Stimulated activated CD8-positive, alpha-beta memory T cell treated with anti-CD3 and anti-CD28 coated beads, Interleukin-12 subunit alpha, Interleukin-12 subunit beta, amount 100 ng/mL, for 24 hours (primary cell): ENCODE results near the gene GRIA3.
"Not testable (repeated sequence)": the region's sequence is repeated elsewhere in the genome, so short reads cannot be mapped to it uniquely, and the experiment has no call there.

Experiments used
- DNase-seq: peaks from one replicate; pipeline ENCODE4 v3.0.0-alpha.2; 2020; ENCODE audit errors: extremely low read depth

The GRIA3 gene

DNA sequence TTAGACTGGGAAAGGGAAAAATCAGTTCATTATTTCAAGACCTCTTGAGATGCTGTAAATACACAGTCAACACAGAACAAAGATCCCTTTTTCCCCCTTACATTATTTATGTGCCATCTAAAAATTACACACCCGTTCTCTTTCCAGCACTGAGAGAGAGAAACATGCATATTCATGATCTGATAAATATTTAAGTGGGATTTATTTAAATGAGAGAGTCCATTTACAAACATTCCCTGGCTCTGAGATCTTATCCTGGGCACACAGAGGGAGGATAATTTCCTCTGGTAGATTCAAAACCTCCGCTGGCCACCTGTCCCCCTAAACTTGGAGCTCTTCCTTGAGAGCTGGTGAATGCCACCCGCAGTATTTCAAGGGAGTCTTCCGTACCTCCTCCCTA is 88.6 kb downstream of the GRIA3 start:
- DNase-seq = no peak

DNA sequence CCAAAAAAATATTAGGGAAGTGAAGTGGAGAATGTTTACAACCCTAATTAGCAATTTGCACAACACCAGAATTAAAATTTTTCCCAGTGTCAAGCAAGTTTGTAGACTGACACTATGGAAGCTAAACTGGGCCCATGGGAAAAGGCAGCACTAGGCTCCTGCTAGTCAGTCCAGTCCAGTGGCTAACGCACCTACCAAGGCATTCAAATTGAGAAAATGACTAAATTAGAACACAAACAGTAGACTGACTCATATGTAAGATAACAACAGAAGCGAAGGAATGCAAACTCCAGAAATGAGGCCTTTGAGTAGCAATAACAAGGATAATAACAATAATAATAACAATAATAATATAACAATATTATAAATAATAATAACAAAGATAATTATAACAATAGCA is 90.7 kb downstream of the GRIA3 start:
- DNase-seq = no peak

DNA sequence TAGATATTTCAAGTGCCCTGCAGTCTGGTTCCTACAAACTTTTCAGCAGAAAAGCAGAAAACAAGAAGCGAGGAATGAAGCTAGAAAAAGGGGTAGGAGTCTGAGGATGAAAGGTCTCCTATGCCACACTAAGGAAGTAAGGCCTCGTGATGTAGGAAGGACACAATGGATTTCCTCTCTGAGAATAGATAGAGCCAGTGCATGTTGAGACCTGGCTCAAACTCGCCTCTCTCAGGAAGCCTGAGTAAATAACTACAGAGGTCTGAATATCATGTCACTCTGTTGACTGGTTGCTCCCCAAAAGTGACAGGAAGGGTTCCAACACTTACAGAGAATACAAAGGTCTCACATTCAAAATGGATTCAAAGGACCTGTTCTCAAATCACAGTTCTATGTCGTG is 93.3 kb downstream of the GRIA3 start:
- DNase-seq = no peak

DNA sequence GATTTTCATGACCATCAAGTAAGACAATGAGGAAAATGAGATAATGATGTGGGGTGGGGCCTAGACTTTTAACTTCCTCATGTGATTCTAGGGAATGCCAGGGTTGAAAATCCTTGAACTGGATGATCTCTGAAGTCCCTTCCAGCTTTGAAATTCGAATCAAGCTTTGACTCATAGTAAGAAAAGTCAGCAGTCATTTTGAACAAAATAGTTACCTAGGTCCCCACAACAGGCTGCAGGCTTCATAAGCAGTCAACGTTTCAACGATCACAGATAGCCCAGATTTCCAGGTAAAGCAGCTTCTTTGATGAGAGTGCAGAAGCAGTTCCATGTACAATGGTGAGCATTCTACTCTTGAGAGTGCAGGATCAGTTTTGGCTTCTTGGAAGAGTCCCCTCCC is 93.7 kb downstream of the GRIA3 start:
- no peak for DNase-seq

DNA sequence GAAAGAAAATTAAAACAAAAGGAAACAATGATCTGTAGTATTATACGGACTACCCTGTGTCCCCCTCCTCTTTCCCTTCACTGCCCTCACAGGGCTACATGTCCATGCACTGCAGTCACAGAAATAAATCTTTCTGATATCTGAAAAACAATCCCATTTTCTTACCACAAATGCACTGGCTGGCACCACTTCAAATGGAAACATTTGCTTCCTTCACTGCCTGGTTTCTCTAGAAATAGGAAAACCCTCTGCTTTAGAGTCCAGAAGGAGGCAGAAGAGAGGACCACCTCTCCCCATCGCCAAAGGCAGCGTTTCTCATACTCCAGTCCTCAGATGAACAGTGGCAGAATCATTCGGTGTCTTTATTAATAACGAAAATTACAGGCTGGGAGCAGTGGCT is 98.2 kb downstream of the GRIA3 start:
- DNase-seq = no peak

DNA sequence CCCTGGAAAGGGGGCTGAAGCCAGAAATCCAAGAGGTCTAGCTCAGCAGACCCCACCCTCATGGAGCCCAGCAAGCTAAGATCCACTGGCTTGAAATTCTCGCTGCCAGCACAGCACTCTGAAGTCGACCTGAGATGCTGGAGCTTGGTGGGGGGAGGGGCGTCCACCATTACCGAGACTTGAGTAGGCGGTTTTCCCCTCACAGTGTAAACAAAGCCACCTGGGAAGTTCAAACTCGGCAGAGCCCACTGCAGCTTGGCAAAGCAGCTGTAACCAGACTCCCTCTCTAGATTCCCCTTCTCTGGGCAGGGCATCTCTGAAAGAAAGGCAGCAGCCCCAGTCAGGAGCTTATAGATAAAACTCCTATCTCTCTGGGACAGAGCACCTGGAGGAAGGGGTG is 99.3 kb downstream of the GRIA3 start:
- not testable (repeated sequence) for DNase-seq

DNA sequence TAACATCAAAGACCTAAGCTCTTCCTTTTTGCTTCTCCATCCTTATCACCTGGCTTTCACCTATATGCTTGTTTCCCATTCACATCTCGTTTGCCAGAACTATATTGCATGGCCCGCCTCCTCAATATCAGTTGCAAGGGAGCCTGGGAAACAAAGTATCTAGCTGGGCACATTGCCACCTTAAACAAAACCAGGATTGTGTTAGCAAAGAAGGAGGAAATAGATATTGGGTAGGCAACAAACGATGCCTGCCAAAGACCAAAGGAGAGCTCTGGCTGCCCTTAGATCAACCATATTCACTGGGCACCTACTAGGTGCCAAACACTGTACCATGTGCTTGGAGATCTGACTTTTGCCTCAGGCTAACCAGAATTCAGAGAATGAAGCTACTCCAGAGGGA is 107.5 kb downstream of the GRIA3 start:
- DNase-seq = no peak

DNA sequence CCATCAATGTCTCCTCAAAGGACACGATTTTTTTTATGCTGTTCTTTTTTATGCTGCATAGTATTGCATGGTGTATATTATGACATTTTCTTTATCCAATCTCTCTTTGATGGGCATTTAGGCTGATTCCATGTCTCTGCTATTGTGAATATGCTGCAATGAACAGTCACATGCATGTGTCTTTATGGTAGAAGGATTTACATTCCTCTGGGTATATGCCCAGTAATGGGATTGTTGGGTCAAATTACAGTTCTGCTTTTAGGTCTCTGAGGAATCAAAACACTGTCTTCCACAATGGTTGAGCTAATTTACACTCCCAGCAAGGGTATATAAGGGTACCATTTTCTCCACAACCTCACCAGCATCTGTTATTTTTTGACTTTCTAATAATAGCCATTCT is 113.9 kb downstream of the GRIA3 start:
- no peak for DNase-seq

DNA sequence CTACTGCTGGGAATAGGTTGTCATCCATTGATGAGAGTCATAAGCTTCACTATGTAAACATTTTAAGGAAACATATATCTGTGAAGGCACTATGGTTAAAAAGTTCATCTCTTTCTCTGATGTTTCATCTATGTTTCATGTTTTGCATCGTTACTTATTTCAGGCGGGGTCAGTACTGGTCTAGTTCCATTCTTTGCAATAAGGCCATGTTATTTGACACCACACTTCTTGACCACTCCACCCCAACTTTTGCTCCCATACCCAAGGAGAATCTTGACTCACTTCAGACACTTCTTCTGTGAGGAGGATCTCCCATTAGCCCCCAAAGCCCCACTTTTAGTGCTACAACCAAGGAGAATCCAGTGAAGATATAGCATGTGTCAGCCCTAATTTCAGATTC is 119.4 kb downstream of the GRIA3 start:
- DNase-seq = no peak

DNA sequence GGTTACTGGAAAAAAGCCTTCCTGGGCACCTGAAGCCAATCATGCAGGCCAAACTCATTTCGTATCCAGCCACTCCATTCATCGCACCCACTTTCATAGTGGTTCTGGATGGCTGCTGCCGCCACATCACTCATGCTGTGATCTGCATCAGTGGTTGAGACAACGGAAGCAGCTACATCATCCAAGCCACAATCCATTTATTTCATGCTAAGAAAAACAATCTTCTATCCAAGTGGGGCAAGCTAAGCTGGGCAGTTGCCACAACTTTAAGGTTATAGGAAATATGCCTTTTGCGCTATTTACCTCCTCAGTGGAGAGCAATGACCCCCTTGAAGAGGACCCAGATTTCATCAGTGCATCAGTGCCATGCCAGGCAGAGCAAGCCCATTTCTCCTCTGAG is 124.6 kb downstream of the GRIA3 start:
- DNase-seq = no peak

DNA sequence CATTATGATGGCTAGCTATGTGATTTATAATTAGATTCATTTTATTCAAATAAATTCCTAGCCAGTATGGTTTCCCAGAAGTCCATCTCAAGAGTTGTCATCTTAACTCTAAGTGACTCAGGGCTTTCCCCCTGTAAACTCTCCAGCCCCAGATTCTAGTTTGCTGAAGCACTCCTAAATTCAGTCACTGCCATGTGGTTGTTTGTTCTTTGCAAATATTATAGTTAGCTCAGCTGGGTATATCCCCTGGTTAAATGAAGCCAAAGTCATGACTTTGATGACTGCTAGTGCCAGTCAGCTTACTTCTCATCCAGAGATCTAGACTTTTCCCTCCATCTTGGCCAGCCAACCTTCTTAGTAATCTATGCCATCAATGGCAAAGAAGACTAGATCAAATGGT is 126.0 kb downstream of the GRIA3 start:
- DNase-seq = no peak

DNA sequence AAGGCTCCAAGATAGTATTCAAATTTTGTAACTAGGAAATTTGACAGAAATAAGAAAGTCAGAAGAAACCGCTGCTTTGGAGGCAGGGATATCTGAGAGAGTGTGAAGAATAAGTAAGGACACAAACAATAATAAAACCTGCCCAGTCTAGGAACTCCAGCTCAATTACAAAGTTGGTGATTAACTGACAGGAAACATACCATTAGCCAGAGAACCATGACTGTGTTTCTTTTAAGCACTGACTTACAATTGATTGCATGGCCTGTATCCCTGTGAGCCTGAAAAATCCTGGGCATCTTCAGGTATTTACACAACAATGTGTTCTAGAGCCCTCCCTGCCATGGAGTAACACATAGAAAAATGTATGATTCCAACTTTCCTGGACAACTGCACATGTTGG is 127.4 kb downstream of the GRIA3 start:
- no peak for DNase-seq

DNA sequence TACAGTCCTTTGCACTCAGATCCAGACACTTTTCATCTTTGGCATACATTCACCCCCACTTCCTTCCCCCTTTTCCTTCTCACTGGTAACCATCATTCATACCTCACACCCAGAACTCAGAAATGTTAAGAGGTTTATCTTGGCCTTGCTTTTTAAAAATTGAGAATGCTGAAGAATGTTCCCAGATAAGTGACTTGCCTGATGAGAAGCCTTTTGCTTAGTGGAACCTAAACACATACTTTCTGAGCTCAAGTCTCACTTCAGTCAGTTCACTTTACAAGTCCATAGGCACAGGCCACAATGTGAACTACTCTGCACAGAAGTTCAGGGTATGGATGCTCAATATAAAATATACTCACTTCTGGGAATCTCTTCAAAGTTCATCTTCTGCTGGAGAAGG is 129.4 kb downstream of the GRIA3 start:
- DNase-seq = no peak

DNA sequence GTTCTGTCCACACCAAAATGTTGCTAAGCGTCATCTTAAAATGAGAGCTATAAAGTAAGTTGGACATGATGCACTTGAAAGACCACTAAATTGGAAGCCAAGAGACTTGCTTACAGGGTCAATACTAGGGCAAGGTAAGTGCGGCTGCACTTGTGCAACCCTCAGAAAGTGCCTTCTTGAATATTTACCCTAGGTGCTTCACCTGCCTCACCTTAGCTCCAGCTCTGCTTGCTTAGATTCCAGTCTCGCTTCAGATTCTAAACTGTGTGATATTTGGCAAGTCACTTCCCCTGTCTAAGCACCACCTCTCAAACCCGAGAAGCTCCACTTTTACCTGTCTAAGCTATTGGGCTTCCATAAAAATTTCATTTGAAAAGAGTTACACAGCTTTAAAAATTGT is 136.5 kb downstream of the GRIA3 start:
- DNase-seq = no peak

DNA sequence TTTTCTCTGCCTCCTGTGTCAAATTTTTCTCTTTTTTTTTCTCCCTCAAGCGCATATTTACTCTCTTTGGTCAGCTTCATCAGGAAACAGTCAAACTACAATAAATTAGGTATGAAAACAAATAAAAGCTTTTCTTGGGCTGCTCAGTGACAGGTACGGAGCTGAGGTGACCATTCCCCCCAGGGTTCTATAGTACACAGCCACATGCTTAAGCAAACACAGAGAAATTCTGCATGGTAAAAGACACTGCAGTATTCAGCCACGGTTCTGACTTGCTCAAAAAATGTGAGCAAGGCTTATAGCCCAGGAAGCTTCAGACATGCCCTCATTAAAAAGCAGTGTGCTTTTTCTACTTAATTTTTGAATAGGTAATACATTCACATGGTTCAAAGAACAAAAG is 138.5 kb downstream of the GRIA3 start:
- DNase-seq = no peak

DNA sequence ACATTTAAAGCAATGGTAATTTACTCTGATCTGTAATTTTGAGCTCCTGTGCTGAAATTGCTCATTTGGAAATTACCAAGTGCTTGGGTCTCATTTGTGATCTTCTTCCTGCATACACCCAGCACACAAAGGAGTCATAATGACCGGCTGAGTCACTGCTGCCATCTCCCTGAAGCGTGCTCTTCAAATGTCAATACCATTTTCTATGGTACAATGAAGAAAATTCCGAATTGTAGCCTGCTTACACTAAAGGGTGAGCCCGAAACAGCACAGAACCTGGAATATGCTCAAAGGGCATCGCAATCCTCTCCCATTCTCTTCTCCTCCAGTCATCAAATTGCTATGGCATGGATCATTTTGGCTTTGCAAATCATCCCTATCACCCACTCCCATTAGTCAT is 140.5 kb downstream of the GRIA3 start:
- no peak for DNase-seq

DNA sequence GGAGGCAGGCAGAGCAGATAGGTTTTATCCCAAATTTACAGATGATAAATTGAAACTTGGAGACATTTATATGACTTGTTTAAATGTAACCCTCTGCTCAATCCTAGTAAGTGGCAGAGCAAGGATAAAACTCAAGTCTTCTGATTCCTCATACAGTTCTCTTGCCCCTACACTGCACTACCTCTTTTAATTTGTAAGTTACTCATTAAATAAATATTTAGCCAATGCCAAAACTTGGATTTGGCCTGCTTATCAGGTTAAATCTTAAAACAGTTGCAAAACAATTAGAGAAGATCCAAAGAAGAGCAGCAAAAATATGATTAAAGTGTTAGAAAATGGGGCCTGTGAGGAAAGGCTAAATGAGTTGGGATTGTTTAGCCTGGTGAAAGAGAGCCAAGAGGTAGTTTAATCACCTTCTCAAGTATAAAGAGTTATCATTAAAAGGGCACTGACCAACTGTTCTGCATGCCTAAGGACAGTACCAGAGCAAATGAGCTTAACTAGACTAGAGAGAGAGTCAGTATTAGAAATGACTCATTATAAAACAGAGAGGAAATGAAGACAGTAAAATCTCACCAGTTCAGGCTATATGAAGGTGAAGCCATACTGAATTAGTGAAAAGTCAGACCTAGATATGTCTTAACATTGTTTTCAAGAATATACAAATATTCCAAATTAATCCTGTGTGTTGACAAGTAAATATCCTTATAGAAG is 146.3 kb downstream of the GRIA3 start:
- no peak for DNase-seq

DNA sequence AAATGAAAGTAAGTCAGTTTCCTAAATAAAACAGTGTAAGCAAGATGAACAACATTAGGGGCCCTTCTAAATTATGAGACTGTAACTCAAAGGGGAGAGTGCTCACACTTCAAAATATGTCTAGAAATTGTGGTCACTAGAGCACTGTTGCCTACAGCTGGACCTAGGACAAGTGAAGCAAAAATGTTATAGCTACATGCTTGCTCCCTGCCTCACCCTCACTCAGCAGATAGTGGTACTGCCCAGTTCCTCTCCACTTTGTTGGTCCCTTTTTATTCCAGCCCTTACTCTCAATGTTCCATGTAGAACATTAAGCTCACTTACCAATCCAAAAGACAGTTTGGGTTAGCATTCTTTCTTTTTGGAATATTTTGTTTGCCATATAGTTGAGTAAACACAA is 147.3 kb downstream of the GRIA3 start:
- DNase-seq = no peak

DNA sequence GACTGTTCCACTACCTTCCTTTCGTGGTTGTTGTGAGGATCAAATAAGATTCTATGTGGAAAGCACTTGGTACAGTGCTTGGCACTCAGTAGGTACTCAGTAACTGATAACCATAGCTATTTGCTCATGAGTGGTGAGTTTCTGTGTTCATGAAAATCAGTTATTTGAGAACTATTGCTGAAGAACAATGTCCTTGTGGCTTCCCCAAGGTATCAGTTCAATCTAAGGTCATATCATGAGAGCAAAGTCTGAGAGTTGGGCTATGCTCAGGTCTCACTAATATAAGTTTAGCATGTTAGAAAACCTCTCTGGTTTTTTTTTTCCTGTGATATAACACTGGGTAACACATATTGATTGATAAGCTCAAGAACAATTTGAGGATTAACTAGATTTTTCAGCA is 147.8 kb downstream of the GRIA3 start:
- DNase-seq = no peak

DNA sequence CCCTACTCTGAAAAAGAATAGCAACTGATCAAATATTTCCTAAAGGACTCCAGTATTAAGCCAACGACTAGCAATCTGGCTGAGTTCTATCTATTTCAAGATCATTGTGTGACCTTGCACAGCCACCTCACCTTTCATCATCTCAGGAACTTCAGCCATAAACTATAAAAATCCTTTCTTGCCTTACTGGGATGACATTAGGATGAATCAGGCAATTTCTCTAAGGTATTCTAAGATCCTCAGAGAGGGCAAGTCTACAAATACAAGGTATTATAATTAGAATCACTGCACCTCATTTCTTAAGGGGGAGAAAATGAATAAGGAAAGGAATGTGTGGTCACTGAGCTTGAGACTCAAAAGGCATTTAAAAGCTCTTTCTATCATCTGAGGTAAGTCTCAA is 152.6 kb downstream of the GRIA3 start:
- no peak for DNase-seq

DNA sequence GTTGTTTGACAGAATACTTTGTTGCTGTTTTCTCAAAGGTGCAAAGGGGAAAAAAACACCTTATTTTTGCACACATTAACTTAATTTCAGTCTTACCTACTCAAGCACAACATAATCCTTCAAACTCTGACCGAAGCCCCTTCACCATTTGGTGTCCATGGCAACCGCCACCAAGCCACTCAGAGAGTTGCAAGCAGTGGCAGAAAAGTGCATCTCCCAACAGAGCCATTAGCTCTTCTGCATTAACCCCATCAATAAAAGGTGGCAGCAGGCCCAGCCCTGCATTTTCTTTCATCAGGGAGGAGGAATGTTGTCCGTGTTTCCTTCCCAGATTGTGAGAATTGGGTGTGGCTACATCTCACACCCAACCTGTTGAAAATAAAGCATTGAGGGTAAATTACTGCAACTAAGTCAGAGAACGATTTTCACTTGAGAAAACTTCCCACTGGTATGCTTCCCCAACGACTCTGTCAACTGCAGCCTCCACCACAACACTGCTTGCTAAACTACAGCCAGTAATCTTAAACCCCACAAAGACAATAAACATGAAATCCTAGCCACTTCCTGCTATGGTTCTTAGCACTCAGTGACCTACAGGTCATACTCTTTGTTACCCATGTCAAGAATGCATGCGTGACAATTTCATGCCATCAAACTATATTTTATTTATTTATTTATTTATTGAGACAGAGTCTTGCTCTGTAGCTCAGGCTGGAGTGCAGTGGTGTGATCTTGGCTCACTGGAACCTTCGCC is 154.0 kb downstream of the GRIA3 start:
- no peak for DNase-seq

DNA sequence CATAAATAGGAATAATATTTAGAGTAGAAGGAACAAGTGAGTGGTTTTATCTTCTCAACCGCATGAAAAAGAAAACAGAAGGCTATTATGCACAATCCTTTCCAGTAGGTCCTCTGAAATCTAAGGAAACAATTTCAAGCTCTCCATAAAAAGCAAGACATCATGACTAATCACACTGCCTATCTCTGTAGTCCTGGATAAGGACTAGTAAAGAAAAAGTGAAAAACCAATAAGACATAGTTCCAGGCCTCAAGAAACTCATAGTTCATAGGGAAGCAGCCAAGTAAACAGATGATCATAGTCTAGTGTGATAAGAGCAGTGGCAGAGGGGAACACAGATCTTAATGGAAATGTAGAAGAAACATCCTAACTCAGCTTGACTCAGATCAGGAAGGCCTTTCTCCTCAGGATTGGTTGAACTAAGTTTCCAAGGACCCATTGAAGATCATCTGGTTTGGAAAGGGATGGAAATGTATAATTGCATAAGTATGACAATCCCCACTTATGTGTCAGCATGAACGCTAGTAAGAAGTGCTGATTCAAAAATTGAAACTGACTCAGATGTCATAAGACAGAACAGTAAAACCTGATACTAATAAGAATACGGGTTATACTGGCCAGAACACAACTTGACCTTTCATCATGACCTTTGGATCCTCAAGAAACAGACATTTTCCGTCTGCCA is 155.3 kb downstream of the GRIA3 start:
- no peak for DNase-seq

DNA sequence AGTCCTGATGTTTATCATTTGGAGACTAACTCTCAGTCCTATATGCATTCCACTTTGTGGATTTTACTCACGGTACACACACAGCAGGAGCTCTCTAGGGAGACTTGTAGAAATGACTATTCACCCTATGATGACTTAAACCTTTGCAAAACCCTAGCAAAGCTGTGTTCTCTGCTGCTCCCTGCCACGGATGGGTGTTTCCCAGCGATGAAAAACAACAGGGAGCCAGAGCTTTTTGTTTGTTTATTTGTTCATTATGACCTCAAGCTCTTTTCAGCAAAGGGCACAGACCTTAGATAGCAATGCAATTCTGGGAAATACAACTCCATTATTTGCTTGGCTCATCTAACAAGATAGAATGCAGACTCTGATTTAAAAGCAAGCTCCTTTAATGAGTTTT is 156.6 kb downstream of the GRIA3 start:
- DNase-seq = no peak
